ENCODE measurements around the gene SIRPG. TPM values are rescaled to one million over a fixed set of nuclear protein-coding genes. Genes with fewer than 3 reads are reported as not detected.

SIRPG gene
- total and polyA plus RNA-seq, 2 of the 13 experiments (the other 11 are each of a cell fraction or from before 2014, with no cell fraction given), result not detected

GRCh38 chr20:1646975-1647431 is 10.6 kb downstream of the SIRPG start:
- ChIA-PET POLR2A (no interaction called here), CTCF (ENCODE audit: low intra/inter-chr PET ratio, low total read pairs) (no interaction called here)
- Histone ChIP-seq H3K9me3 (ENCODE audit: low read length) (no peaks in the 10 kb centered on the region), H3K36me3 (replicated peaks in 1 of 2; ENCODE audit: control insufficient read depth in 1 of 2, insufficient read depth in 2 of 2, low read length in 2 of 2) (no peaks in the 10 kb centered on the region), H3K4me1 (ENCODE audit: insufficient read depth, low read length) (no peaks in the 10 kb centered on the region), H3K79me2 (ENCODE audit: insufficient read depth, low read length) (no peaks in the 10 kb centered on the region), H4K20me1 (ENCODE audit: insufficient read depth, low read length) (no peaks in the 10 kb centered on the region), H3K27me3 (ENCODE audit: control insufficient read depth in 1 of 2, insufficient read depth in 2 of 2, low read length in 2 of 2) (peaks cover 0 to 23% of the 10 kb centered on the region in 2 experiments; a peak in 2 of 5 replicates), H3K4me3 (replicated peaks in 1 of 3; ENCODE audit: insufficient read depth in 1 of 3, low read depth in 2 of 3, low read length in 3 of 3) (no peak overlapping the region), H3K27ac (ENCODE audit: extremely low read length, insufficient read depth, low read length) (no peak overlapping the region), H2AFZ (ENCODE audit: low read length) (no peak overlapping the region), H3K9ac (ENCODE audit: insufficient read depth, low read depth, low read length) (no peak overlapping the region), H3K4me2 (ENCODE audit: low read depth, low read length) (no peak overlapping the region)
- ATAC-seq (no peak), FAIRE-seq (no peak), DNase-seq (ENCODE audit: low spot score) (no peak)
- in situ Hi-C loops (cut with HindIII; ENCODE audit: extremely low pct_ligation_motif_present, low pct_unique_long_range_greater_than_20kb) (no loop called here), intact Hi-C loops (cut with micrococcal nuclease; ENCODE audit: unreplicated experiment) (no loop called here)
- BruUV-seq (replicated peaks), result no TSS peak
- no peak for TF ChIP-seq RAD51 (IDR thresholded peaks at IDR 0.05; ENCODE audit: borderline replicate concordance)
- TF ChIP-seq SIN3A (IDR thresholded peaks at IDR 0.05; ENCODE audit: borderline replicate concordance, low read depth, low read length), result no peak
- TF ChIP-seq RFX1 (IDR thresholded peaks at IDR 0.05), result no peak
- TF ChIP-seq NR2F6 (IDR thresholded peaks at IDR 0.05), result no peak
- no peak for TF ChIP-seq NR2F6 (CRISPR knock-in tag; IDR thresholded peaks at IDR 0.05)
- no peak for TF ChIP-seq ZNF124 (CRISPR knock-in tag; IDR thresholded peaks at IDR 0.05)
- TF ChIP-seq ZNF180 (CRISPR knock-in tag; IDR thresholded peaks at IDR 0.05; ENCODE audit: borderline replicate concordance, low read depth), result no peak
- no peak for TF ChIP-seq ATF7-NPFF (CRISPR knock-in tag; IDR thresholded peaks at IDR 0.05; ENCODE audit: low read depth)
- no peak for TF ChIP-seq XRCC5 (optimal IDR thresholded peaks at IDR 0.05; ENCODE audit: low read length)
- no peak for TF ChIP-seq MXD1 (CRISPR knock-in tag; IDR thresholded peaks at IDR 0.05)
- TF ChIP-seq MAZ (IDR thresholded peaks at IDR 0.05; ENCODE audit: borderline replicate concordance, low read depth, low read length), result no peak
- TF ChIP-seq MAZ (CRISPR knock-in tag; IDR thresholded peaks at IDR 0.05; ENCODE audit: low read depth), result no peak
- TF ChIP-seq ZNF275 (CRISPR knock-in tag; IDR thresholded peaks at IDR 0.05; ENCODE audit: borderline replicate concordance), result no peak
- no peak for TF ChIP-seq ZNF782 (CRISPR knock-in tag; IDR thresholded peaks at IDR 0.05; ENCODE audit: borderline replicate concordance)
- no peak for TF ChIP-seq NFE2L1 (CRISPR knock-in tag; IDR thresholded peaks at IDR 0.05; ENCODE audit: borderline replicate concordance)
- TF ChIP-seq ZNF280B (CRISPR knock-in tag; IDR thresholded peaks at IDR 0.05; ENCODE audit: borderline replicate concordance), result no peak
- TF ChIP-seq SAFB2 (CRISPR knock-in tag; IDR thresholded peaks at IDR 0.05; ENCODE audit: borderline replicate concordance, low read depth), result no peak
- WGBS (ENCODE audit: low lambda C conversion rate), result 23% methylated on average over 3 of the region's 3 CpGs
